A549 treated with AZD9567 at 1 μM for 4 hours (cell line): ENCODE measurements around the gene IPP. TPM values are rescaled to one million over a fixed set of nuclear protein-coding genes. Genes with fewer than 3 reads are reported as not detected.

Experiments
- total RNA-seq: library from RNA; stranded (reverse); fragments of 200-300 nt; extraction: Qiagen RNA extraction; gene quantifications from 5 replicates; pipeline ENCODE4 v1.2.3, GENCODE V29; 2022; ENCODE audit not compliant: insufficient read depth

The IPP gene
- 4.1 to 5.3 TPM (median 5.1 TPM) in 5 replicates for total RNA-seq

GRCh38 chr1:45750298-45751038 lies at the start of gene IPP:
Gene IPP (minus strand): TSS chr1:45750653. CDS start chr1:45746411, 4,242 bp downstream.

GRCh38 chr1:45687754-45688740 lies 62.4 kb downstream of the IPP start, which contains the start of gene TMEM69:
Gene TMEM69 (plus strand): TSS chr1:45688181. CDS start chr1:45691069, 2,888 bp downstream.

GRCh38 chr1:45686288-45687013 lies 64.0 kb downstream of the IPP start, which contains the start of gene GPBP1L1:
Gene GPBP1L1 (minus strand): TSS chr1:45686533. CDS start chr1:45659087, 27,446 bp downstream.

Other genes with a start within 250 kb of the IPP start
- 2,040 to 2,165 TPM (median 2,060 TPM) in 5 replicates for gene PRDX1, start 228.8 kb downstream of the IPP start, total RNA-seq
- gene AKR1A1, start 199.8 kb downstream of the IPP start, total RNA-seq: 76.5 to 125 TPM (median 81.1 TPM) in 5 replicates
- 119 to 140 TPM (median 130 TPM) in 5 replicates for gene NASP, start 166.6 kb downstream of the IPP start, total RNA-seq
- gene CCDC17, start 126.6 kb downstream of the IPP start, total RNA-seq: 0.28 to 0.53 TPM (median 0.36 TPM) in 4 of 5 replicates, not detected in the other
- gene GPBP1L1, start 64.1 kb downstream of the IPP start, total RNA-seq: 30.7 to 41.9 TPM (median 34.8 TPM) in 5 replicates
- gene TMEM69, start 62.5 kb downstream of the IPP start, total RNA-seq: 16.8 to 21.1 TPM (median 17.9 TPM) in 5 replicates
- gene MAST2, start 53.0 kb upstream of the IPP start, total RNA-seq: 17.4 to 29.0 TPM (median 19.4 TPM) in 5 replicates